KG1 (cell line): ENCODE results near the gene FOXD2.

Source experiments
- DNase-seq: peaks from one replicate; lab custom pipeline; 2025; lab: John Stamatoyannopoulos, UW

FOXD2 gene

GRCh38 chr1:47437447-47438164, at the start of gene FOXD2:
FOXD2 (plus strand) TSS chr1:47438044; CDS start chr1:47438136, 92 bp downstream.
- peak; percentile 81 for DNase-seq

- no peak for DNase-seq
These were observed 49.0 kb upstream of the FOXD2 start for GRCh38 chr1:47388891-47389238.

DNA sequence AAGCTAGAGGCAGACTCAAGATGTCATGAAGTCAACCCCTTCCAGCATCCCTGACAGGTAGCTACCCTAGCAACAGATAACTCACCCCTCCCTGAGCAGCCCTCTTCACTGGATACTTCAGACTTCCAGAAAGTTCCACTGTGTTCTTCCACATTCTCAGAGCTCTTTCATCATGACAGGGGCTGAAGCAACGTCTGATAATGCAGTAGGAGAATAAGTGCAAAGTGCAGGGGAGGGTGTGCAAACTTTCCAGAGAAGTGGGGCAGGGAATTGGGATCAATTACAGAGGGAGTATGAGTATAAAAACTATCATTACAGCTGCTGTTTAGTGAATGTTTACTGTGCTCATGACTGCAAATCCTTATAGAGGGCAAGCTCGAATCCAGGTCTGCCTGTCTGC, 48.1 kb upstream of the FOXD2 start:
- no peak for DNase-seq

GRCh38 chr1:47390843-47391242, 47.0 kb upstream of the FOXD2 start:
- DNase-seq: no peak

DNA sequence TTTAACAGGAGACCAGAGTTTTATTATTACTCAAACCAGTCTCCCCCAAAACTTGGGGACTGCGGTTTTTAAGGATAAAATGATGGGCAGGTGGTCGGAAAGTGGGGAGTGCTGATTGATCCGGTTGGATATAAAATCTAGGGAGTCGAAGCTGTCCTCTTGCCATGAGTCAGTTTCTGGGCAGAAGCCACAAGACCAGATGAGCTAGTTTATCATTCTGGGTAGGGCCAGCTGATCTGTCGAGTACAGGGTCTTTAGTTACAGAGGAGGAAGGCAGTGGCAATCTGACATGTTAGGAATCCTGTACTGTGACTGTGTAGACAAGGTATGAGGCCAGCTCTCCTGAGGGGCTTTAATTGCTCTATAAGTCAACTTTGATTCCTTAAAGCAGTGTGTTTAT, 44.7 kb upstream of the FOXD2 start:
- no peak for DNase-seq

DNA sequence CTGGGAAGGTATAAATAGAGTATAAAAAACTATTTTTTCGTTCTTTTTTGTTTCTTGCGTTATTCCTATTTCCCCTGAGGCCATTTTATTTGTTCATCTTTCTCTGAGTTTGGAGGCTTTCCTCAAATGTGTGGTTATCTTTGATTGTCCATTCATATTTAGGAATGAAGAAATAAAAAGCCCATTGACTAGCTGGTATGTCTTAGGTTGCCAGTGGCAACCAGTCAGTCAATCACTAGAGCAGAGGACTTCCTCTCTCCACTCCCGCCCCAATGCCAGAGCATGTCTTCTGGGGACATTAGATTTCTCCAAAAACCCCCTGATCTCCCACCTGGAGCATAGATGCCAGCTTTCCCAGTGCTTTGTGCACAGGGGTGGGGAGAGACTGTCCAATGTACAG, 42.4 kb upstream of the FOXD2 start:
- DNase-seq: no peak

- no peak for DNase-seq
These were observed 41.1 kb upstream of the FOXD2 start for GRCh38 chr1:47396671-47397196.

GRCh38 chr1:47399138-47399845, 38.6 kb upstream of the FOXD2 start:
- DNase-seq: no peak

DNA sequence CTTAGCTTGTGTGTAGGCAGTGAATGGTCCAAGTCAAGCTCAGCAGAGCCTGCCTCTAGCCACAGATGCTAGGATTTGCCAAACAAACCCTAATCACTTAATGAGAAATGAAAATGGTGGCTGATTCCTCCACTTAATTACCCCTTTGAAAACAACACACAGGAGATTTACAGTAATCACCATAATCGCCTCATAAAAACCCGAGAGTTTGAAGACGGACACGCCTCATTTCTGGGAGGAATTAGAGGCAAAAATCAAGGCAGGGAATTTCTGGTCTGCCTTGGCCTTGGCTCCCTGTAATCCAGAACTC, 38.0 kb upstream of the FOXD2 start:
- DNase-seq: no peak

DNA sequence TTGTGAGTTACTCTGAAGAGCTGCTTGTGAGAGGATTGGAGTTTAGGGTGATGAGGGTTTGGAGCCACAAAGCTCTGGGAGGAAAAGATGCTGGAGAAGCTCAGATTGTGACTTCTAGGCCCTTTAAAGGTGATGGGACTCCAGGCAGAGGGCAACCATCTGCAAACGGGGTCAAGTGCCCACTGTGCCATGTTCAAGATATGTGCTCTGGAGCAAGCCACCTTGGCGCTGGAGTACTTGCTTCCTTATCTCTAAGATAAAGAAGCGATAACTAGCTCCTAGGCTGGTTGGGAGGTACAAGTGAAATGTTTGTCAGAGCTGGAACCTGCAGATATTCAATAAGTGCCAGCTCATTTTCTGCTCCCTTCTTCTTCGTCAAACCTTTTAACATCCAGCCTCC, 36.1 kb upstream of the FOXD2 start:
- no peak for DNase-seq

DNA sequence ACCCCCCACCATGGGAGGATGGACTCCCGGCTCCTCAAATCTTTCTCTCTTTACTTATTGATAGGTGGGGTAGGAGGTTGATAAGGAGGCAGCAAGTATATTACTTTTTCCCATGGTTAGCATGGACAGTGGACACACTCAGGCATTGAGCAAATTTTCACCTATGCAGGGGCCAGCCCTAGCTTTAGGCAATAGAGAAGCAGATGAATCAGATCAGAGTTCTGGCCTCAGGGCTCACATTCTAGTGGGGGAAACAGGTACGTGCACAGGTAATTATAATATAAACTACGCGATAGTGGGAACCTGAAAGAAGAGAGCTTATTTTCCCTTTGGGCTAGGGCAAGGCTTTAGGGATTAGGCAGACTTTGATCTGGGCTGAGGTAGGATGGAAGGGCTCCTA, 35.3 kb upstream of the FOXD2 start:
- no peak for DNase-seq

DNA sequence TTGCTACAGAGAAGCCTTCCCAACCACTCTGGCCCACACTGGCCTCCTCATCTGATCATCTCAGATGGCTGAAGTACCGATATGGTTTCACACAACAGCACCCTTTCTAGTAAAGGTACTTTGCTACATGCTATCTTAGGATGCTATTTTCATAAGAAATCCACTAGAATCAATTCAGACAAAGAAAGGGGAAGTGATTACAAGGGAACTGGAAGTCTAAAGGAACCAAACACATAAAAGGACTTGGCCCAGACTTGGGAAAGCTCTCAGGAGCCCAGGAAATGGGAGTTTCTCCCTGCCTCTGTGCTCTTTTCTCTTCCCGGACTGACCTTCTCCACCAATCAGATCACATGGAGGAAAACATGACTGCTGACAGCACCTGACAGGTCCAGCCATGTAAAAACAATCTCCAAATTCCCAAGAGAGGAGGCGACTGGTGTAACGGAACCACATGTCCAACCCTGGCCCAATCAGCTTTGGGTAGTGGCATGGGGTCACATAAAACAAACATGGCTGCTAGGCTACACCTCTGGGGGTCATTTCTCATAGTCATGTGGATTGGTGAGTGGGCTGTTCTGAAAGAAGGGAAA, 34.4 kb upstream of the FOXD2 start:
- no peak for DNase-seq

DNA sequence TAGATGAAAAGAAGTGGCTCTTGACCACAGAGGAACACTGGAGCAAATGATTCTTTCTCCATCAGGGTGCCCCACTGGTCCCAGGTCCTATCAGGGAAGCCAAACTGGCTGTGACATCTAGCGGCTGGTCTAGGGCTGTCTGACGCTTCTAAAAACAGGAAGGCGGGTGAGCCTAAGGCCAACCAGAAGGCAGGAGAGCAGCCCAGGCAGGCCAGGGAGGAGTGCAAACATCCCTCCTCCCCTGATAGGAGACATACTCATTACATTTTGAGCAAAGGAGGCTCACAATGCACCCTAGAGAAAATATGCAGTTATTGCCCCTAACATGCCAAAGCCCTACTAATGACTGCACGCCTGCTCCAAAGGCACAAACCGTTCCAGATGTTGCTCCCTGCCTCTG, 32.1 kb upstream of the FOXD2 start:
- no peak for DNase-seq

GRCh38 chr1:47406966-47407365, 30.9 kb upstream of the FOXD2 start:
- DNase-seq: no peak

DNA sequence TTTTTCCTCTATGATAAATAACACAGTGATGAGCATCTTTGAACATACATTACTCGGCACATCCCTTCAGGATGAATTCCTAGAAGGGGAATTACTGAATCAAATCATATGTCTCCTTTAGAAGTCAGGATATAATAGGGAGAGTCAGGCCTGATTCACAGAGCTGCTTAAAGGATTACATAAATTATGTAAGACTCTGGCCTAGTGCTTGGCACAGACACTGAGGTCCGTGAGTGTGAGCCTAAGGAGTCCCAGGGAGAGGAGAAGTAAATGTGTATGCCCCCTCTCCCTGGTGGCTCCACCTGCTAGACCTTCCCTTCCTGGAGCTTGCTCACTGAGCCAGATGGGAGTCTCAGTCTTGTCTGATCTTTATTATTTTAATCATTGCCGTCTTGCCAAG, 30.4 kb upstream of the FOXD2 start:
- DNase-seq: no peak

- no peak for DNase-seq
These were observed 28.4 kb upstream of the FOXD2 start for GRCh38 chr1:47409311-47410067.

GRCh38 chr1:47410068-47410455, 27.8 kb upstream of the FOXD2 start:
- DNase-seq: no peak

DNA sequence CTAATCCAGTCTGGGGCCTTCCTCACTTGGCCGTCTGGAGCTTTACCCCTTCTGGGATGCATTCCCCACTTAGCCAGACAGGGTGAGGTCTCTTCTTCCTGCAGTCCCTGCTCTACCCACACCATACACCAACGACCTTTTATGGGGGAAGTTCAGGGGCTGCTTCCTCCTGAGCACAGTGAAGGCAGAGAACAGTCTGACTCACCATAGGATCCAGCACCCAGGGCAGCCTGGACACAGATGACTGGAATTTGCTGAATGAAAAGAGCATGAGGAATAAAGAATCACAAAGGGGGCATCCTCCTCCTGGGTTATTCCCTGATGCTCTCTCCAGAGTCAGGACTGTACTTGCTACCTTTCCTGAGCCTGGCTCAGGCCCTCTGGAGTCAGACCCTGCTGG, 26.4 kb upstream of the FOXD2 start:
- no peak for DNase-seq

- no peak for DNase-seq
These were observed 25.4 kb upstream of the FOXD2 start for GRCh38 chr1:47412437-47412836.

DNA sequence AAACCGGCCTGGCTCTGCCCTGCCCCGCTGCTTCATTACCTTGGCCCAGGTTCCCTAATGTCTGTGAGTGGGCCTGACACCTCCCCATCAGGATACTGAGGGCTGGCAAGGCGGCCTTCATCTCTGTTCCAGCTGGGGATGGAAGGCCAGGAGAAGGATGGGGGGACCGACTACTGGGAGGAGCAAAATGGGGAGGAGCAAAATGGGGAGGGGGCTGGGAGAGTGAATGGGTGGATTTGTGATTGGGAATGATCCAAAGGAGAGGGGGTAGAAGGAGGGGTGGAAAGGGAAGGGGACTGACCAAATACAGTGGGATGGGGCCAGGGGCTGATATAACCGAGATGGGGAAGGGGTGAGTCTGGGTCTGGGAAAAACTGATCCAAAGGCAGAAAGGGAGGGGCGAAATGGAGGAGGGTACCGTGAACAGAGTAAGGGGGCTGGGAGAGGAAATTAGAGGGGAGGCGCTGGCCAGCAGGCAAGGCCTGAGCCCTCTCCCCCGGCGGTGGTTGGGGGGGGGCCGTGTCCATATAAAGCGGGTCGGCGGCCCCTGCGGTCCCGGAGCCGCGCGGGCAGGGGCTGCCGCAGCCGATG, 22.0 kb upstream of the FOXD2 start, which contains the start of gene FOXE3:
Gene FOXE3, plus strand, starts transcription at position 558 of the 591 bp plus-strand sequence. Its CDS starts 31 bp downstream, at position 589.
- no peak for DNase-seq

GRCh38 chr1:47416319-47417169, 21.3 kb upstream of the FOXD2 start:
- DNase-seq: no peak
